ENCODE data around the gene CST4. TPM values are rescaled to one million over a fixed set of nuclear protein-coding genes. Genes with fewer than 3 reads are reported as not detected.
"Not testable (repeated sequence)": the region's sequence is repeated elsewhere in the genome, so short reads cannot be mapped to it uniquely, and the experiment has no call there.

Gene CST4
- 1 to 10 TPM; 2.0 to 2.3 TPM for total RNA-seq
- 0.68 TPM for polyA plus RNA-seq (2013, experiment 1 of 2)
- 0.54 TPM for polyA plus RNA-seq (2013, experiment 2 of 2)
- long read RNA-seq, experiment 1, partial matches to known transcripts = 2 of 2 reads
- long read RNA-seq, experiment 1, other reads (novel, unspliced or antisense) = 0 of 2 reads
- long read RNA-seq, experiment 2 = 0 reads
- long read RNA-seq, experiment 3 = 0 reads
- long read RNA-seq, experiment 4 = 0 reads

GRCh38 chr20:23688684-23689398 lies at the start of gene CST4:
CST4 (minus strand) TSS chr20:23689038; CDS start chr20:23688969, 69 bp downstream.
- H3K4me1 Mint-ChIP-seq = peaks cover 22% of the 10 kb centered on the region
- H3K4me3 Mint-ChIP-seq; H3K9me3 ChIP-seq (ENCODE audit: control insufficient read depth, low read length); H3K27ac ChIP-seq (ENCODE audit: low read depth, low read length); H3K9me3 Mint-ChIP-seq; DNase-seq; H3K9ac ChIP-seq (ENCODE audit: extremely low read depth, low read length, poor library complexity, severe bottlenecking); H3K4me3 ChIP-seq (ENCODE audit: low read length); H3K36me3 ChIP-seq (ENCODE audit: control insufficient read depth, insufficient read depth, low read length); H3K27me3 ChIP-seq (ENCODE audit: control insufficient read depth, insufficient read depth, low read length, poor library complexity, severe bottlenecking); H3K36me3 Mint-ChIP-seq (ENCODE audit: low read depth); H3K4me1 ChIP-seq (ENCODE audit: control insufficient read depth, insufficient read depth, low read length); H3K27me3 Mint-ChIP-seq (ENCODE audit: insufficient read depth); H3K27ac Mint-ChIP-seq: not testable (repeated sequence)
- WGBS, 2 experiments (ENCODE audit: insufficient coverage in 1 of 2, insufficient read length in 1 of 2) = 93 to 95% methylated on average over 8 to 12 of the region's 12 CpGs

- H3K9me3 ChIP-seq (ENCODE audit: control insufficient read depth, low read length); H3K4me1 ChIP-seq (ENCODE audit: control insufficient read depth, insufficient read depth, low read length); H3K36me3 ChIP-seq (ENCODE audit: control insufficient read depth, insufficient read depth, low read length); H3K27ac ChIP-seq (ENCODE audit: low read depth, low read length); H3K4me3 Mint-ChIP-seq; H3K27ac Mint-ChIP-seq; DNase-seq; H3K9ac ChIP-seq (ENCODE audit: extremely low read depth, low read length, poor library complexity, severe bottlenecking); H3K9me3 Mint-ChIP-seq; H3K36me3 Mint-ChIP-seq (ENCODE audit: low read depth); H3K4me3 ChIP-seq (ENCODE audit: low read length); H3K27me3 ChIP-seq (ENCODE audit: control insufficient read depth, insufficient read depth, low read length, poor library complexity, severe bottlenecking): not testable (repeated sequence)
- peaks cover 16% of the 10 kb centered on the region for H3K27me3 Mint-ChIP-seq (ENCODE audit: insufficient read depth)
- H3K4me1 Mint-ChIP-seq = peaks cover 41% of the 10 kb centered on the region
- 94% methylated on average over 3 of the region's 3 CpGs for WGBS, 2 experiments (ENCODE audit: insufficient coverage in 1 of 2, insufficient read length in 1 of 2)
Observed at GRCh38 chr20:23735391-23735790, 46.6 kb upstream of the CST4 start.

- not testable (repeated sequence) for H3K9me3 Mint-ChIP-seq; H3K9ac ChIP-seq (ENCODE audit: extremely low read depth, low read length, poor library complexity, severe bottlenecking); H3K4me1 ChIP-seq (ENCODE audit: control insufficient read depth, insufficient read depth, low read length); H3K27ac ChIP-seq (ENCODE audit: low read depth, low read length); H3K36me3 ChIP-seq (ENCODE audit: control insufficient read depth, insufficient read depth, low read length); DNase-seq; H3K27me3 ChIP-seq (ENCODE audit: control insufficient read depth, insufficient read depth, low read length, poor library complexity, severe bottlenecking); H3K4me3 Mint-ChIP-seq; H3K27ac Mint-ChIP-seq; H3K36me3 Mint-ChIP-seq (ENCODE audit: low read depth); H3K9me3 ChIP-seq (ENCODE audit: control insufficient read depth, low read length); H3K4me3 ChIP-seq (ENCODE audit: low read length)
- Mint-ChIP-seq H3K27me3 (ENCODE audit: insufficient read depth) (peaks cover 16% of the 10 kb centered on the region), H3K4me1 (peaks cover 36% of the 10 kb centered on the region)
- WGBS, 2 experiments (ENCODE audit: insufficient coverage in 1 of 2, insufficient read length in 1 of 2) = 93 to 94% methylated on average over 2 of the region's 2 CpGs
Observed at GRCh38 chr20:23734949-23735348, 46.1 kb upstream of the CST4 start.

- not testable (repeated sequence) for H3K27ac Mint-ChIP-seq; DNase-seq; H3K36me3 ChIP-seq (ENCODE audit: control insufficient read depth, insufficient read depth, low read length); H3K36me3 Mint-ChIP-seq (ENCODE audit: low read depth); H3K4me3 Mint-ChIP-seq; H3K9me3 ChIP-seq (ENCODE audit: control insufficient read depth, low read length); H3K4me1 ChIP-seq (ENCODE audit: control insufficient read depth, insufficient read depth, low read length); H3K9me3 Mint-ChIP-seq; H3K27ac ChIP-seq (ENCODE audit: low read depth, low read length); H3K9ac ChIP-seq (ENCODE audit: extremely low read depth, low read length, poor library complexity, severe bottlenecking); H3K27me3 ChIP-seq (ENCODE audit: control insufficient read depth, insufficient read depth, low read length, poor library complexity, severe bottlenecking); H3K4me3 ChIP-seq (ENCODE audit: low read length)
- 97 to 100% methylated on average over 1 of the region's 1 CpG for WGBS, 2 experiments (ENCODE audit: insufficient coverage in 1 of 2, insufficient read length in 1 of 2)
- Mint-ChIP-seq H3K4me1 (peaks cover 32% of the 10 kb centered on the region), H3K27me3 (ENCODE audit: insufficient read depth) (peaks cover 12% of the 10 kb centered on the region)
Observed at GRCh38 chr20:23734440-23734839, 45.6 kb upstream of the CST4 start.

GRCh38 chr20:23727016-23727415 lies 38.2 kb upstream of the CST4 start:
- Mint-ChIP-seq H3K9me3 (peaks cover 5% of the 10 kb centered on the region), H3K27ac (no peak overlapping the region), H3K4me1 (peaks cover 24% of the 10 kb centered on the region), H3K27me3 (ENCODE audit: insufficient read depth) (no peaks in the 10 kb centered on the region), H3K4me3 (no peak overlapping the region), H3K36me3 (ENCODE audit: low read depth) (no peaks in the 10 kb centered on the region)
- TF ChIP-seq CTCF (conservative IDR thresholded peaks at IDR 0.05) = no peak
- Histone ChIP-seq H3K36me3 (ENCODE audit: control insufficient read depth, insufficient read depth, low read length) (no peaks in the 10 kb centered on the region), H3K9ac (ENCODE audit: extremely low read depth, low read length, poor library complexity, severe bottlenecking) (no peak overlapping the region), H3K4me3 (ENCODE audit: low read length) (no peak overlapping the region), H3K27me3 (ENCODE audit: control insufficient read depth, insufficient read depth, low read length, poor library complexity, severe bottlenecking) (no peaks in the 10 kb centered on the region), H3K4me1 (ENCODE audit: control insufficient read depth, insufficient read depth, low read length) (no peaks in the 10 kb centered on the region), H3K9me3 (ENCODE audit: control insufficient read depth, low read length) (no peaks in the 10 kb centered on the region), H3K27ac (ENCODE audit: low read depth, low read length) (no peak overlapping the region)
- WGBS, 2 experiments (ENCODE audit: insufficient coverage in 1 of 2, insufficient read length in 1 of 2) = 92% methylated on average over 3 of the region's 3 CpGs; no CpG with 5 or more reads in 1 of the 2 experiments
- no peak for DNase-seq
